Measurements from ENCODE around the gene EXOC6B.
A peak's percentile ranks its signal among the peaks of the same experiment; 100 is the strongest.

Gene EXOC6B

DNA sequence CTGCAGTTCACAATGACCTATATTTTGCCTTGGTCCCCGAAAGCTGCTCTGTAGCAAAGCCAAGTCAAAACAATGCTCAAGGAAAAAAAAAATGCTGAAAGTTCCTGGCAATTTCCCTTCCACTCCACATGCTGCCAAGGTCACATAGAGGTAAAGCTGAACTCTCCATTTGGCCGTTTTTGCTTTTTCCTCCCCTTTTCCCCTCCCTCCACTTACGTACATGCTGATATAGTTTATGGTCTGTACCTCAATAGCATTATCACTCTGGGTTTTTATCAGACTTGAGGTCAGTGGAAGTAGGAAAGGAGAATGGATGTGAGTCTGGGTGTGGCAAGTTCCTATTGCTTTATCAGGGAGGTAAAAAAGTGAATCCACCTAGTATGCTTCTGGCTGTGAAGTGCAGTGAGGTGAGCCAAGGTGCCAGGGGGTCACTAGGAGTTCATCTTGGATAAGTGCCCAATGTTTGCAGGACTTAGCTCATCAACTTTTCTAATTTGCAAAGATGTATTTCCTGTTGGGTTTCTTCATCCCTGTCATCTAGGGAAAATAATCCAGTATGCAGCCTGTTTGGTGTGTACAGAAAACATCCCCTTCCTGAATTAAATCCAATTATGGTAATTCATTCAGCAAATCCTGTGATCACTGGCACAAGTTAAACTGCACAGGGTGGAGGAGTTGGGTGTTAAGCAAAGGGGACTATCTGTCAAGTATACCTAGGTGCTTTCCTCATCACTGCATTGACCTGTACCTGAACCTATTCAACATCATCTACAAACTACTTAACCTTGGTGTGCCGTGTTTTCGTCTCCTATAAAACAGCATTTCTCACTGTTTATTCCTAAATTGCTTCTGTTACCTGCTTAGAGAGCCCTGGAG lies 553.8 kb downstream of the EXOC6B start:
- H3K36me3 ChIP-seq = no peaks in the 10 kb centered on the region
- TF ChIP-seq, protein P1, sequence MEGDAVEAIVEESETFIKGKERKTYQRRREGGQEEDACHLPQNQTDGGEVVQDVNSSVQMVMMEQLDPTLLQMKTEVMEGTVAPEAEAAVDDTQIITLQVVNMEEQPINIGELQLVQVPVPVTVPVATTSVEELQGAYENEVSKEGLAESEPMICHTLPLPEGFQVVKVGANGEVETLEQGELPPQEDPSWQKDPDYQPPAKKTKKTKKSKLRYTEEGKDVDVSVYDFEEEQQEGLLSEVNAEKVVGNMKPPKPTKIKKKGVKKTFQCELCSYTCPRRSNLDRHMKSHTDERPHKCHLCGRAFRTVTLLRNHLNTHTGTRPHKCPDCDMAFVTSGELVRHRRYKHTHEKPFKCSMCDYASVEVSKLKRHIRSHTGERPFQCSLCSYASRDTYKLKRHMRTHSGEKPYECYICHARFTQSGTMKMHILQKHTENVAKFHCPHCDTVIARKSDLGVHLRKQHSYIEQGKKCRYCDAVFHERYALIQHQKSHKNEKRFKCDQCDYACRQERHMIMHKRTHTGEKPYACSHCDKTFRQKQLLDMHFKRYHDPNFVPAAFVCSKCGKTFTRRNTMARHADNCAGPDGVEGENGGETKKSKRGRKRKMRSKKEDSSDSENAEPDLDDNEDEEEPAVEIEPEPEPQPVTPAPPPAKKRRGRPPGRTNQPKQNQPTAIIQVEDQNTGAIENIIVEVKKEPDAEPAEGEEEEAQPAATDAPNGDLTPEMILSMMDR (IDR thresholded peaks at IDR 0.05; ENCODE audit: low read depth, low read length) = no peak
- H3K4me3 ChIP-seq (ENCODE audit: low read depth, low read length) = no peak overlapping the region
- no peaks in the 10 kb centered on the region for H3K27me3 ChIP-seq (ENCODE audit: insufficient read depth, low read depth, severe bottlenecking)
- H3K27ac ChIP-seq = no peak overlapping the region
- no peaks in the 10 kb centered on the region for H3K9me3 ChIP-seq (ENCODE audit: severe bottlenecking)
- peak; percentile 11 for DNase-seq

DNA sequence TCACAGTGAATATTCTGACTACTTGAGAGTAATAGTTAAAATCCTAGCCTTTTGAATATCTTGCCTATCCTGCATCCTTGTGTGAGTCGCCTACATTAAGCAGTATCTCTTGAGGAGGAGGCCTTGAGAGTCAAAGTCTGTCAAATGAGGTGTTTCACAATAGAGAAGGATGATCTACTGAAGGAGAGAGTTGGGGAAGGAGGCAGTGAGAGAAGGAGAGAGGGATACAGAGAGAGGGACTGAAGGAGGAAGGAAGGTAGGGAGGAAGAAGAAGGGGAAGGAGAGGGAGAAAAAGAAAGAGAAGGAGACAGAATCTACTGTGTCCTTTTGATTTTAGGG lies 554.6 kb downstream of the EXOC6B start:
- TF ChIP-seq, protein P1 (IDR thresholded peaks at IDR 0.05; ENCODE audit: low read depth, low read length) = no peak
- Histone ChIP-seq H3K36me3 (no peaks in the 10 kb centered on the region), H3K4me3 (ENCODE audit: low read depth, low read length) (no peak overlapping the region), H3K27ac (no peak overlapping the region), H3K9me3 (ENCODE audit: severe bottlenecking) (no peaks in the 10 kb centered on the region), H3K27me3 (ENCODE audit: insufficient read depth, low read depth, severe bottlenecking) (no peaks in the 10 kb centered on the region)
- DNase-seq = no peak

DNA sequence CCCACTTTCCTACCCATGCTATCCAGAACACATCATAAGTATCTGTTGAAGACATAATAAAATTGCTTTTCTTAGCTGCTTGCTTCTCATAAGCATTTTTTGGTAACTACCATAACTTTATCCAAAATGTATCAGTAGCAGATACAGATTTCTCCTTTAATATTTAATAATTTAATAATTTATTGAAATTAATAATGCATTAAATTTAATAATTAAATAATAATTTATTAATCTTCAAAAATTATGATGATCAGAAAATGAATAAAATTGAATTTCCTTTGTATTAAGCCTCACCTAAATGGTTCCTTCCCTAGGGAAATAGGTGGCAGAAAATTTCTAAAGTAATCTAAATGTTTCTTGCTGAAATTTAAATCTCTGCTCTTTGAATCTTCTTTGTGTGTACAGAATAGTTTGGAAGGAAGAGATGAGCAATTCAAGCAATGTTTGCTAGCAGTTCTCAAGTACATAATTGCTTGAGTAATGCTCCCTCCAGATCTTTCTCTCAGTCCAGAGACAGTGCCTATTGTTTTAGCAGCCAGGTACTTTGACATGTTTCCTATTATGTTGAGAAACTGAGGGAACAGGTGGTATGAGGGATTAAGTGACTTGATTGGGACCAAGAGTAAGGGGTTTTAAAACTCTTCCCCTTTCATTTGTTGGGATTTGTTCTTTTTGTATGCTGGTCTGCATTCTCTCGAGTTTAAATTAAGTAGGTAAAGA lies 555.1 kb downstream of the EXOC6B start:
- H3K36me3 ChIP-seq = no peaks in the 10 kb centered on the region
- H3K4me3 ChIP-seq (ENCODE audit: low read depth, low read length) = no peak overlapping the region
- no peak for DNase-seq
- H3K9me3 ChIP-seq (ENCODE audit: severe bottlenecking) = no peaks in the 10 kb centered on the region
- TF ChIP-seq, protein P1 (IDR thresholded peaks at IDR 0.05; ENCODE audit: low read depth, low read length) = no peak
- no peak overlapping the region for H3K27ac ChIP-seq
- H3K27me3 ChIP-seq (ENCODE audit: insufficient read depth, low read depth, severe bottlenecking) = no peaks in the 10 kb centered on the region

DNA sequence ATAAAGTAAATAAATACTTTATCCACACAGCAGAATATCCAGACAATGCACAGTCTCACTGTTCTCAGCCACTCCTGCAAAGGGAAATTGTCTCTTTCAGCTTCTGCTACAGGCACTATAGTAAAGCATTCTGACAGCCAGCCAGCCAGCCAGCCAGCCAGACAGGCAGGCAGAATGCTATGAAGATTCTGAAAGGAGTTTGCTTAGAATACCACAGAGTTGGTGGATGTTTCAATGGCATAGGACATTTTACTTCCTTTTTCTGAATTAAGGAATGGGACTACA lies 562.1 kb downstream of the EXOC6B start:
- H3K27ac ChIP-seq = no peak overlapping the region
- no peaks in the 10 kb centered on the region for H3K9me3 ChIP-seq (ENCODE audit: severe bottlenecking)
- DNase-seq = no peak
- TF ChIP-seq, protein P1 (IDR thresholded peaks at IDR 0.05; ENCODE audit: low read depth, low read length) = no peak
- H3K4me3 ChIP-seq (ENCODE audit: low read depth, low read length) = no peak overlapping the region
- no peaks in the 10 kb centered on the region for H3K36me3 ChIP-seq
- no peaks in the 10 kb centered on the region for H3K27me3 ChIP-seq (ENCODE audit: insufficient read depth, low read depth, severe bottlenecking)

DNA sequence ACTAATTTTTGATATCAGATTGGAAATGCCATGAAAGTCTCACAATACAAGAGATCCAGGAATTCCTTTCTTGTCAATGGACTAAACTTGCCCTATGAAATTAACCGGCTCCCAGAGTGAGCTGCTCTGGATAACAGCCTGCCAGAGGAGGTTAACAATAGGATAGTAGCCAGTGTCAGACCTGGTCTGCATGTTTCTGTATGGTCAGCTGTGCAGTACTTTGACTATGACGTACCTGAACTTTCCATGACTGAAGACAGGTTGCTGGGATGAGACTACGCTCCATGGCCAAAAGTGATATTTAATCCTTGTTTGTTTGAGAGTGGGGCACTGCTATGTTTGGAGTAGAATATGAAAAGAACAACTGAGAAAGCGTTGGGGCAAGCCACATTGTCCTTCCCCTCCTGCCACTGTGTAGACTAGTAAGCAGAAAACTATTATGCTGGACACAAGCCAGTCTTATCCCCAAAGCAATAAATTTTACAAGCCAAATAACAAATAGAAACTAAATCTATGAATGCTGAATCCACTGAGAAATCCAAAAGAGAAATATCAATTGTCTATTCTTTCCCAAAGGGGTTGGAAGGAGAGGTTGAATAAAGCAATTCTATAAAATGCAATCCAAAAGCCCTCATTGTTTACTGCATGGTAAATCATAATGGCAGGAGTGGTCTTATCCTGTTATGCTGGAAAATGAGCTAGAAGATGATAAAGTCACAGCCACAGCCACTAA lies 562.6 kb downstream of the EXOC6B start:
- TF ChIP-seq, protein P1 (IDR thresholded peaks at IDR 0.05; ENCODE audit: low read depth, low read length) = no peak
- H3K27ac ChIP-seq = no peak overlapping the region
- no peak overlapping the region for H3K4me3 ChIP-seq (ENCODE audit: low read depth, low read length)
- no peaks in the 10 kb centered on the region for H3K36me3 ChIP-seq
- no peak for DNase-seq
- H3K9me3 ChIP-seq (ENCODE audit: severe bottlenecking) = no peaks in the 10 kb centered on the region
- no peaks in the 10 kb centered on the region for H3K27me3 ChIP-seq (ENCODE audit: insufficient read depth, low read depth, severe bottlenecking)
